Aortic smooth muscle cell (primary cell): ENCODE results near the gene RP9. TPM values are rescaled to one million over a fixed set of nuclear protein-coding genes. Genes with fewer than 3 reads are reported as not detected.

Experiments used
- total RNA-seq: library from RNA; depleted of rRNA; stranded (reverse); fragments of >200 nt; gene quantifications from 2 replicates; pipeline ENCODE4 v1.2.3, GENCODE V29; 2014

RP9 gene
- total RNA-seq, result 9.8 and 10.2 TPM in 2 replicates

GRCh38 chr7:33109005-33109757 is at the start of gene RP9:
Gene RP9 (minus strand): TSS chr7:33109404. CDS start chr7:33109372, 32 bp downstream.

DNA sequence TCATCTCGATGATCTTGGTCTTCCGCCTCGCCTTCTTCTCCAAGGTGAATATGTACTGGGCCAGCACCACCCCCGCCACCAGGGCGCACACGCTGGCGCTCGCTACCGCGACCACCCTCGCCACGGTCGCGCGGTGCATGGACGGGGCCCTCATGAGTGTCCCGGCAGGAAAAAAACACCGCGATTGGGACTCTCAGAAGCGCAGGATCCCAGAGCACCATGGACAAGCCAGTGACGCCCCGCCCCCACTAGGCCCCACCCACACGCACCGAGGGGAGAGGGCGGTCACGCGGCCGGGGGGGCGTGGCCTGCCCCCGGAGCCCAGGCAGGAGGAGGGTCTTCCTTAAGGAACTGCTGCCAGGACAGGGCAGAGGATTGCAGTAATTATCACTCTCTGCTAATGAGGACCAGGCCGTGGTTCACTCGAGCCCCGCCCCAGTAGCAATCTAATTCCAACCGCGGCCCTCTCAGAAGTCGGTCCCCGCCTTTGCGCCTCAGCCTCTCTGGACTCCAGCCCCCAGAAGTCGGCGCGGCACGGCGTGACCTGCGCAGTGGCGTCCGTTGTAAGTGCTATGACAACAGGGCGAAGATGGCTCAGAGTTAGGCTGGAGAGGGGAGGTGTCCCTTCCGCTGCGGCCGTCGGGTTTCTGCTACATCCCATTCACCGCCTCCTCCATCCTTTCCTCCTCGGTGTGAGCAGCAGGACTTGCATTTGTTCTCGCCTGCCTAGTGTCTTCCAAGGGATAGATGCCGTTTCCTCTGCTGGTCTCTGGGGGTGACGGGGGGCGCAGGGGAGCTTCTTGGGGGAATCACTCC is 20.0 kb upstream of the RP9 start, which contains the start of gene BBS9:
BBS9 (plus strand) TSS at position 575 of the 816 bp plus-strand sequence. CDS start 16,689 bp downstream, outside the sequence.

DNA sequence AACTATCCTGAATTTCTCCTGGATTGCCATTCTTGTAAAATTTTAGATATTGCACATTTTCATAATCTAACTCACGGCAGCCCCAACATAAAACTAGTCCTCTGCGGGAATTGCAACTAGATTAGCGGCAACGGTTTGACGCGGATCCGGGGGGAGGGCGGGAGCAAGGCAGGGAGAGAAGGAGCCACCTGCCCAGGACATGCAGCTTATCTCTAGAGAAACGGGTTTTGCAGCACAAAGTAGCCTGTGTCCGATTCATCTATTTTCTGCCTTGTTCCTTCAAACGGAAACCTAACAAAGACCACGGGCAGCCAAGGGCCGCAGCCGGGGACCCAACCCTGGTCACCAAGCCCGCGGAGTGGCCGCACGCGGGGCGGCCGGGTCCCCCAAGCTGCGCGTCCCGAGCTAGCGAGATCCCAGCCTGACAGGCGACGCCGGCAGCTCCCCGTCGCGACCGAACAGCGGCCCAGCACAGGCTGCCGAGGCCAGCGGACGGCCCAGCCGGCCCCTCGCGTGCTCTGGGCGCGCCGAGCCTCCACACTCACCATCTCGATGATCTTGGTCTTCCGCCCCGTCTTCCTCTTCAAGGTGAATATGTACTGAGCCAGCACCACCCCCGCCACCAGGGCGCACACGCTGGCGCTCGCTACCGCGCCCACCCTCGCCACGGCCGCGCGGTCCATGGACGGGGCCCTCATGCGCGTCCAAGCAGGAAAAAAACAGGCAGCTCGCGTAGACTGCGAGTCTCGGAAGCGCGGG is 47.0 kb downstream of the RP9 start, which contains the start of gene NT5C3A:
NT5C3A (minus strand) TSS at position 754 of the 759 bp plus-strand sequence; CDS start at position 683, 71 bp downstream.

Other genes with a start within 250 kb of the RP9 start
- 31.8 and 36.6 TPM in 2 replicates for gene KBTBD2, start 217.6 kb downstream of the RP9 start, total RNA-seq
- gene FKBP9, start 152.0 kb downstream of the RP9 start, total RNA-seq, result 318 and 351 TPM in 2 replicates
- gene NT5C3A, start 46.6 kb downstream of the RP9 start, total RNA-seq, result 14.0 and 15.3 TPM in 2 replicates
- 14.9 and 16.5 TPM in 2 replicates for gene BBS9, start 20.2 kb upstream of the RP9 start, total RNA-seq